HG02642 (cell line): ENCODE data around the gene APOO.

ENCODE experiments used
- ATAC-seq: cut with Tn5 transposase; IDR thresholded peaks from one replicate; pipeline ENCODE4 v1.9.1; 2021; ENCODE audit warnings: mild to moderate bottlenecking; ENCODE audit not compliant: unreplicated experiment, poor library complexity

APOO gene

DNA sequence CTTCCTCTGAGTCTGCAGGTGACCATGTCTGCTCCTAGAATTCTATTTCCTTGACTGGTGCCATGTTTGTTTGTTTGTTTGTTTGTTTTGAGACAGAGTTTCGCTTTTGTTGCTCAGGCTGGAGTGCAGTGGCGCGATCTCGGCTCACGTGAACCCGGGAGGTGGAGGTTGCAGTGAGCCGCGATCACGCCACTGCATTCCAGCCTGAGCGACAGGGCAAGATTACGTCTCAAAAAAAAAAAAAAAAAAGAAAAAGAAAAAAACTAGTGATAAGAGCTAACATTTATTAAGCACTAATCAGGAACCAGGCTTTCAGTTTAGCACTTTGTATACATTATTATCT is 117.6 kb downstream of the APOO start:
- ATAC-seq, result no peak

DNA sequence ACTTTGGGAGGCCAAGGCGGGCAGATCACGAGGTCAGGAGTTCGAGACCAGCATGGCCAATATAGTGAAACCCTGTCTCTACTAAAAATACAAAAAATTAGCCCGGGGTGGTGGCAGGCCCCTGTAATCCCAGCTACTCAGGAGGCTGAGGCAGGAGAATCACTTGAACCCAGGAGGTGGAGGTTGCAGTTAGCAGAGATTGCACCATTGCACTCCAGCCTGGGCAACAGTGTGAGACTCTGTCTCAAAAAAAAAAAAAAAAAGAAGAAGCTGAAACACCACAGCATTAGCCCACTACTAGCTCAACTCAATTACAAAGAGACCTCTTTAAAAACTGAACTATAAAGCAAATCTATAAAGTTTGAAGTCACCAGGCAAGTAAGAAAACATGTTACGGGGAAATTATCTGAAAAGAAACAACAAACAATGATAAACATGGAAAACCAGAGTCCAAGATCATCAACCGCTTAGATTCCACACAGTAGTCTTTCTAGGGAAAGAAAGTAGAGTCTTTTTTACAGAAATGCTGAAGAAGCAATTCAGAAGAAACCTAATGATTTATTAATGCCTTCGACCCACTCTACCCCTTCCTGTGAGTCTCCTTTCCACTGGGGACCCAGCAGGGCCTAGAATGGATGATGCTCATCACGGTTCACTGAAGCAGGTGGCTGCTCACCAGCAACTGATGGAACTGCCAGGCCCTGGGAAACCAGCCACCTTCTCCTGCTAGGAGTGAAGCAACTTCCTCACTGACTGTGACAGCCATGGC is 118.2 kb downstream of the APOO start:
- ATAC-seq, result no peak

- no peak for ATAC-seq
Measured at GRCh38 chrX:23788946-23789345, 118.8 kb downstream of the APOO start.

GRCh38 chrX:23788521-23788920 is 119.2 kb downstream of the APOO start:
- ATAC-seq, result peak; percentile 58

DNA sequence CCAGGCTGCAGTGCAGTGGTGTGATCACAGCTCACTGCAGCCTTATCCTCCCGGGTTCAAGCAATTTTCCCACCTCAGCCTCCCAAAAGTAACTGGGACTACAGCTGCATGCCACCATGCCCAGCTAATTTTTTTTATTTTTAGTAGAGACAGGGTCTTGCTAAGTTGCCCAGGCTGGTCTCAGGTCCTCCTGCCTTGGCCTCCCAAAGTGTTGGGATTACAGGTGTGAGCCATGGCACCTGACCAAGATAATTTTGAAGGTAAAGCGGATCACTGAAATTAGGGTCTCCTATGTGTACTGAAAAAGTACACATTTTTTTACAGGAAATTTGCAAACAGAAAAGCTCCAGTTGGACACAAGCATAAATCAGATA is 120.0 kb downstream of the APOO start:
- ATAC-seq, result no peak

DNA sequence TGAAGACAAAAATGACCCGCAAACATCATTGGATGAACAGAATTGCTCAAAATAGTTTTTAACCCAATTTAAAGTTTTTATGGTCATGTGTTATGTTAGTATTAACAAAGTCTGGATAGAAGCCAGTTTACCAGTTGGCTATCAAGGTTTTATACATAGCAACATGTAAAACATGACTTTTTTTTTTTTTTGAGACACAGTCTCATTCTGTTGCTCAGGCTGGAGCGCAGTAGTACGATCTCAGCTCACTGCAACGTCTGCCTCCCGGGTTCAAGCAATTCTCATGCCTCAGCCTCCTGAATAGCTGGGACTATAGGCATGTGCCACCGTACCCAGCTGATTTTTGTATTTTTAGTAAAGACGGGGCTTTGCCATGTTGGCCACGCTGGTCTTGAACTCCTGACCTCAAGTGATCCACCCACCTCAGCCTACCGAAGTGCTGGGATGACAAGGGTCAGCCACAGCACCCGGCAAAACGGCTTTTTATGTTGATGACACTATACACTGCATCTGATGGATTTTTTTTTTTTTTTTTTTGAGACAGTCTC is 121.4 kb downstream of the APOO start:
- ATAC-seq, result no peak

DNA sequence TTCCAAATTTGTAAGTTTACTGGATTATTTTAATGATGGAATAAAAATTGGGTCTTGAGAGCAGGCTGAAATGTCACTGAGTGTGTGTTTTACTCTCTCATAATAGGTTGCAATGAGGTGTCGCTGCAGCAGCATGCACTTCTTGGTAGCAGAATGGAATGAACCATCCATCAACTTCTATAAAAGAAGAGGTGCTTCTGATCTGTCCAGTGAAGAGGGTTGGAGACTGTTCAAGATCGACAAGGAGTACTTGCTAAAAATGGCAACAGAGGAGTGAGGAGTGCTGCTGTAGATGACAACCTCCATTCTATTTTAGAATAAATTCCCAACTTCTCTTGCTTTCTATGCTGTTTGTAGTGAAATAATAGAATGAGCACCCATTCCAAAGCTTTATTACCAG is 122.2 kb downstream of the APOO start:
- ATAC-seq, result no peak

- ATAC-seq, result no peak
Measured at GRCh38 chrX:23784470-23785331, 123.0 kb downstream of the APOO start.

GRCh38 chrX:23783589-23784469 is 123.9 kb downstream of the APOO start:
- ATAC-seq, result no peak
